ENCODE measurements around the gene GP9.
A peak's percentile ranks its signal among the peaks of the same experiment; 100 is the strongest.

Gene GP9

DNA sequence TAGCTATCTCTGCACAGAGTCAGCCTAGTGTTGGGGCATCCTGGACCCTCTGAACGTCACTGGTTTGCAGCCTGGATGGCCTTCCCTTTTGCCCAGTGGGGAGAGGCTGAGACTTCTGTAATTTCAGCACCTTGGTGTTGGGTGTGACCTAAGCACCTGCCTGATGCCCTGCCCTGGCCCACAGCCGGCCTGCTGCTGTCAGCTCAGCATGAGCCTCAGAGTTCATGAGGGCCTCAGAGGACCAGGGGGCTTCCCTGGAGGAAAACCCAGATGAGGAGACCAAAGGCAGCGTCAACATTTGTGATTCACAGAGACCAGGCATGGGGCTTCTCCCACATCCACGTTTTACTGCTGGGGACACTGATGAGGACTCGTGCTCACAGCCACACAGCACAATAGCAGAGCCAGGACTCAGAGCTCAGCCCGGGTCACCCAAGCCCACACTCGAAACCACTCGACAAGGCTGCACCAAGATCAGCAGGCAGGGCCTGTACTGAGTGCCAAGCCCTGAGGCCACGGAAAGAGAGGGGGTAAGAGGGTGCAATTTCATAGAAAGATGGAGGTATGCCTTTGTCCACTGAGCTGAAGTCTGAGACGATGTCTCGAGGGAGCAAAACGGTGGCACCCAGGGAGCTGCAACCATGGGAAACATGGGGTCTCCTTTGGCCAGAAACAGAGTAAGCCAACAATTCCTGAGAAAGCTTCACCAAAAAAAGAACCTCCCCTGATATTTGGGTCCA is 9.9 kb upstream of the GP9 start:
- no peak for TF ChIP-seq ZFX (IDR thresholded peaks at IDR 0.05; ENCODE audit: borderline replicate concordance)
- H3K27ac ChIP-seq, result no peak overlapping the region

DNA sequence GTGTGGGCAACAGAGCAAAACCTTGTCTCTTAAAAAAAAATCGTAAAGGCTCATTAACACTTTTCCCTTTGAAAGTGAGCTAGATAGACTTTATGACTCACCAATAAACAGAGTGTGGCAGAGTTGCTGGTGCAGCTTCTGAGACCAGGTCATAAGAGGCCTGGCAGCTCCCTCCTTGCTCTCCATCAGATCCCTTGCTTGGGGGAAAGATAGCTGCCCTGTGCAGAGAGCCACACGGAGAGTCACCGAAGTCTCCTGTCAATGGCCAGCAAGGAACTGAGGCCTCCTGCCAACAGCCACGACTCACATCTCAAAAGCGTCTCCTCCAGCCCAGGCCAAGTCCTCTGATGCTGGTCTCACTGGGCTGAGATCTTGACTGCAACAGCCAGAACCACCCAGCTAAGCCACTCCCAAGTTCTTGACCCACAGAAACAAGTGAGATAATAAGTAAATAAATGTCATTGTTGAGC is 8.7 kb upstream of the GP9 start:
- TF ChIP-seq, protein P1, sequence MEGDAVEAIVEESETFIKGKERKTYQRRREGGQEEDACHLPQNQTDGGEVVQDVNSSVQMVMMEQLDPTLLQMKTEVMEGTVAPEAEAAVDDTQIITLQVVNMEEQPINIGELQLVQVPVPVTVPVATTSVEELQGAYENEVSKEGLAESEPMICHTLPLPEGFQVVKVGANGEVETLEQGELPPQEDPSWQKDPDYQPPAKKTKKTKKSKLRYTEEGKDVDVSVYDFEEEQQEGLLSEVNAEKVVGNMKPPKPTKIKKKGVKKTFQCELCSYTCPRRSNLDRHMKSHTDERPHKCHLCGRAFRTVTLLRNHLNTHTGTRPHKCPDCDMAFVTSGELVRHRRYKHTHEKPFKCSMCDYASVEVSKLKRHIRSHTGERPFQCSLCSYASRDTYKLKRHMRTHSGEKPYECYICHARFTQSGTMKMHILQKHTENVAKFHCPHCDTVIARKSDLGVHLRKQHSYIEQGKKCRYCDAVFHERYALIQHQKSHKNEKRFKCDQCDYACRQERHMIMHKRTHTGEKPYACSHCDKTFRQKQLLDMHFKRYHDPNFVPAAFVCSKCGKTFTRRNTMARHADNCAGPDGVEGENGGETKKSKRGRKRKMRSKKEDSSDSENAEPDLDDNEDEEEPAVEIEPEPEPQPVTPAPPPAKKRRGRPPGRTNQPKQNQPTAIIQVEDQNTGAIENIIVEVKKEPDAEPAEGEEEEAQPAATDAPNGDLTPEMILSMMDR (IDR thresholded peaks at IDR 0.05), result no peak
- TF ChIP-seq ZFX (IDR thresholded peaks at IDR 0.05; ENCODE audit: borderline replicate concordance), result no peak
- H3K27ac ChIP-seq, result no peak overlapping the region

DNA sequence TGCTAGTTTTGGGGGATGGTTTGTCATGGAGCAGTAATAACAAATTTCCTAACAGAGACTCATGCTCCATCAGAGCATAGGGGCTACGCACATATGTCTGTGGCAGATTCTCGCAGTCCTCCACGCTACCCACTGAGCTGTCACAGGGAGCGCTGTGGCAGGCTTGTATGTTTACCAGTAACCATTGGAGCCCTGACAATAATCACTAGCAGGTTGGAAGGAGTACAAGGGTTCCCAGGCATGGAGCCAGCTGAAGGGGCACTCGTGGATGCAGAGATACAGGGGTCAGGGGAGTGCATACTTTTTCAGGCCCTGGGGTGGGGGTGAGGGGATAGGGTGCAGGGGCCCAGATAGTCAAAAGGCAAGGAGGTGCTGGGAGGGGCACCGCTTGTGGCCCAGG is 7.9 kb upstream of the GP9 start:
- TF ChIP-seq ZFX (IDR thresholded peaks at IDR 0.05; ENCODE audit: borderline replicate concordance), result no peak
- TF ChIP-seq, protein P1 (IDR thresholded peaks at IDR 0.05), result no peak
- no peak overlapping the region for H3K27ac ChIP-seq

DNA sequence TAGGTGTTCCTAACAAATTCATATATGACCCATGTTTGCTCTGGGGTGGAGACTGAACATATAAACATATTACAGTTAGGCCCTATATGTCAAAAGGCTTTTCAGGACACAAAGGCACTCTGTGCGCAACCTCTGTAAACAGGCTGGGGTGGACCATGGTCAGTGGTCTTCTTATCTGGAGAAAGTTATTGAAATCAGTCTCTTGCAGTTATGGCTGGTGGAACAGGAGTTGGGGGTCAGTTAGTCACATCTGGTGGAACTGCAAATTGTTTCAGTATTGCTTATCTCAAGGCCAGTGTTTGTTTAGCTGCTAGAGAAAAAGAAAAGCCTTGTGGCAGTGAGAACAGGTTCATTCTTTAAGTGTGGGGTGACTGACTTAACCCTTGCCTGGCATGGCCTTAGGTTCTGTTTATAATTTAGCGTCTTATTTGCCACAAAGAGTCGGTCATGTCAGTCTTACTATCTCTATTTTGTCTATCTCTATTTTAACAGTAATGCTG is 5.9 kb upstream of the GP9 start:
- no peak for TF ChIP-seq ZFX (IDR thresholded peaks at IDR 0.05; ENCODE audit: borderline replicate concordance)
- TF ChIP-seq, protein P1 (IDR thresholded peaks at IDR 0.05), result no peak
- H3K27ac ChIP-seq, result no peak overlapping the region

DNA sequence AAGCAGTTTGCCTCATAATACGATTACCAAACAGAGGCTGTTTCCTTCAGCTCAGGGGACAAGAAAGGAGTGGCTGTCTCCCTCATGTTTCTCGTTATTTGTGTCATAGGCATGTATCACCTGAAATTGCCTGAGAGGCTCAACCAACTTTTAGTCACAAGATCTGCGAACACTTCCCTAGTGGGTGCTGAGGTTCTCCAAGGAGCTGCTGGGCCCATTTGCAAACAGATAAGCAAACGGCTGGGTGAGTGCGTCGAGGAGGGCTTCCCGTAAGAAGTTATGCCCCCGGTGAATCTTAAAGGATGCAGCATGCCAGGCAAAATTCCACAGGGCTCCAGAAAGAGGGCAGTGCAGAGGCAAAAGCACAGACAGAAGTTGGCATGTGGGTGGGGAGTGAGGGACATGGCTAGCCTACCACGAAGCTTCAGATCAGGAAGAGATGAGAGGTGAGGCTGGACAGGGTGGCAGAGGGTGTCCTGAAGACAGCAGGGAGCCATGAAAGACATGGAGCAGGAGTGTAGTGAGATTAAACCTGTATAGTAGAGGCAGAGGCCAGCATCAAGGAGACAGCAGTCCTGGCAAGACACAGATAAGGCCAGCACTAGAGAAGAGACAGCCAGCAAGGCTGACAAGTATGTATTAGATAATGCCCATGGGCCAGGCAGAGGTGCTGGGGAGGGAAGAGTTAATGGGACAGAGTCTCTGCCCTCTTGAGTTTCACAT is 4.0 kb upstream of the GP9 start:
- no peak for TF ChIP-seq ZFX (IDR thresholded peaks at IDR 0.05; ENCODE audit: borderline replicate concordance)
- TF ChIP-seq, protein P1 (IDR thresholded peaks at IDR 0.05), result 0 out of 2 replicates have a peak, but pooled peaks have one; percentile 15
- H3K27ac ChIP-seq, result no peak overlapping the region

DNA sequence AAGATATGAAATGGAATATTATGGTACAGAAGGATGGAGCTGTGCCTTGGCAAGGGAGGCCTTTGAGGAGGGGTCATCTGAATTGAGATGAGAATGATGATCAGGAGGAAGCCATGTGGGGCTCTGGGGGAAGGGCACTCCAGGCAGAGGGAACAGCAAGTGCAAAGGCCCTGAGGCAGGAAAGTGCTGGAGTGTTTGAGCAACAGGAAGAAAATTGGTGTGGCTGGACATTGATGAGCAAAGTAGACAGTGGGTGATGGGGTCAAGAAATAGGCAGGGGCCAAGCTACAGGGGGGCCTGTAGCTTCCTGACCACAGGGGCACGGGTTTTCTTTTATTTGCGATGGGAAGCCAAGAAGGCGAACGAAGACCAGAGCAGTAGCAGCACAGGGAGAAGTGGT is 3.3 kb upstream of the GP9 start:
- TF ChIP-seq, protein P1 (IDR thresholded peaks at IDR 0.05), result no peak
- no peak for TF ChIP-seq ZFX (IDR thresholded peaks at IDR 0.05; ENCODE audit: borderline replicate concordance)
- no peak overlapping the region for H3K27ac ChIP-seq

DNA sequence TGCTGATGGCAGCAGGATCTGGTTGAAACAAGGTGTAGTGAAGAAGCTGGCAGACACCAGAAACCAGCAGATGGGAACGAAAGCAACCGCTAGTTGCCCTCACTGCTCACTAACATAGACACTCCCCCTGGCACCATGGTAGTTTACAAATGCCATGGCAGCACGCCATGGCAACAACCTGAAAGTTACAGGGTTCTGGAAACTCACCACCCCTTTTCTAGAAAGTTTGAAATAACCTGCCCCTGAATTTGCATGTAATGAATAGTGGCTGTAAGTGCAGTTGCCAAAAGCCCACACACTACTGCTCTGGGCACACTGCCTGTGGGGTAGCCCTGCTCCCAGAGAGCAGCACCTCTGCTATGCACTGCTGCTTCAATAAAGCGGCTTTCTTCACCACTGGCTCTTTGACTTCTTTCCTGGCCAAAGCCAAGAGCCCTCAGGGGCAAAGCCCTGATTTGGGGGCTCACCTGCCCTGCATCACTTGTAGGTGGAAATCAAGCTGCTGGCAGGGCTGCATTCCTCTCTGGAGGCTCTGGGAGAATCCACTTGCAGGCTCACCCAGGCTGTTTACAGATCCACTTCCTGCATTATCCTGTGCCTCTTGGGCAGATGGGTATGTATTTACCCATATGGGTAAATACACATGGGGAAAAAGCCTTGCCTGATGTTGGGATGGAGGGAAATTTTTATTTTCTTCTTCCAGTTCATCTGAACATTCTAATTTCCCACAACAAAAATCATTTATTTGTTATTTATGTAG is 2.0 kb upstream of the GP9 start:
- H3K27ac ChIP-seq, result no peak overlapping the region
- no peak for TF ChIP-seq ZFX (IDR thresholded peaks at IDR 0.05; ENCODE audit: borderline replicate concordance)
- TF ChIP-seq, protein P1 (IDR thresholded peaks at IDR 0.05), result peak; percentile 12; the same call in 1 of the 2 replicates

Measured in 22Rv1 (cell line).